SK-N-SH (cell line): ENCODE results near the gene MTTP.

Experiments
- CTCF ChIP-seq: fragments of 200-600 bp; sonication (generic); IDR thresholded peaks from 2 replicates; pipeline ENCODE4 v1.6.1; 2017; ENCODE audit warnings: antibody characterized with exemption, mild to moderate bottlenecking, moderate library complexity
- EP300 ChIP-seq, 2 experiments: IDR thresholded peaks; 2 replicates each; pipeline versions ENCODE4 v1.4.0 to v1.6.1; 2012; ENCODE audit warnings: borderline replicate concordance in 1 of 2, low read depth in 1 of 2, low read length in 1 of 2
- GABPA ChIP-seq: IDR thresholded peaks from 2 replicates; pipeline ENCODE4 v1.4.0; 2012; ENCODE audit warnings: low read depth, mild to moderate bottlenecking
- IRF3 ChIP-seq: fragments of 150-350 bp; IDR thresholded peaks from 2 replicates; pipeline ENCODE4 v1.6.1; 2016; ENCODE audit warnings: mild to moderate bottlenecking, low read depth, low read length
- RAD21 ChIP-seq: IDR thresholded peaks from 2 replicates; pipeline ENCODE4 v1.6.1; 2012; ENCODE audit warnings: mild to moderate bottlenecking, low read length
- REST ChIP-seq: IDR thresholded peaks from 2 replicates; pipeline ENCODE4 v1.6.1; 2012; ENCODE audit warnings: mild to moderate bottlenecking, low read depth, low read length, moderate library complexity
- RXRA ChIP-seq: IDR thresholded peaks from 2 replicates; pipeline ENCODE4 v1.4.0; 2012; ENCODE audit warnings: low read depth, mild to moderate bottlenecking, borderline replicate concordance
- SMC3 ChIP-seq: IDR thresholded peaks from 2 replicates; pipeline ENCODE4 v1.6.1; 2012; ENCODE audit warnings: low read depth, low read length, improper control_type of control experiment
- USF2 ChIP-seq: fragments of 150-350 bp; IDR thresholded peaks from 2 replicates; pipeline ENCODE4 v1.6.1; 2017; ENCODE audit warnings: antibody characterized with exemption, low read length, low read depth, borderline replicate concordance
- ZBTB33 ChIP-seq: IDR thresholded peaks from 2 replicates; pipeline ENCODE4 v1.4.0; 2012; ENCODE audit warnings: low read depth, borderline replicate concordance

- TF ChIP-seq ZBTB33 (no peak), USF2 (no peak), CTCF (no peak), REST (no peak), GABPA (no peak), EP300 (IDR thresholded peaks at IDR 0.05; ENCODE audit: borderline replicate concordance in 1 of 2, low read depth in 1 of 2, low read length in 1 of 2) (no peak), SMC3 (no peak), IRF3 (no peak), RAD21 (no peak), RXRA (no peak)
These were observed 74.6 kb downstream of the MTTP start for GRCh38 chr4:99649208-99649607.
